ENCODE measurements around the gene BCAR3. TPM values are rescaled to one million over a fixed set of nuclear protein-coding genes. Genes with fewer than 3 reads are reported as not detected.

BCAR3 gene
- total RNA-seq (2014; rRNA removed; shearing (Covaris generic)) = 49.5 and 50.4 TPM in 2 replicates

- Histone ChIP-seq H3K4me3 (peak within 1 kb of the TSS; percentile 83), H3K9me3 (replicated peaks) (no peaks in the 10 kb centered on the region), H3K4me1 (replicated peaks) (peaks cover 50% of the 10 kb centered on the region), H3K36me3 (peaks cover 35% of the 10 kb centered on the region), H3K27ac (peak within 1 kb of the TSS; percentile 84), H3K27me3 (replicated peaks) (no peaks in the 10 kb centered on the region)
- DNase-seq (ENCODE audit: low read depth in 1 of 2, low spot score in 2 of 2) = peak in 1 of 2 experiments; percentile 79
Measured at GRCh38 chr1:93681101-93681988, at the start of gene BCAR3. TSS of gene BCAR3 (minus strand) at chr1:93681837. CDS start at chr1:93674930, 6,907 bp downstream.

- DNase-seq (ENCODE audit: low read depth in 1 of 2, low spot score in 2 of 2) = no peak
Measured at GRCh38 chr1:93730621-93731020, 49.0 kb upstream of the BCAR3 start.

GRCh38 chr1:93729906-93730305, 48.3 kb upstream of the BCAR3 start:
- H3K4me3 ChIP-seq = no peak overlapping the region
- H3K4me1 ChIP-seq (replicated peaks) = peaks cover 31% of the 10 kb centered on the region
- DNase-seq (ENCODE audit: low read depth in 1 of 2, low spot score in 2 of 2) = no peak
- no peaks in the 10 kb centered on the region for H3K36me3 ChIP-seq
- H3K27me3 ChIP-seq (replicated peaks) = no peaks in the 10 kb centered on the region
- H3K9me3 ChIP-seq (replicated peaks) = no peaks in the 10 kb centered on the region
- no peak overlapping the region for H3K27ac ChIP-seq

More at GRCh38 chr1:93730621-93731020, 49.0 kb upstream of the BCAR3 start:
- Histone ChIP-seq H3K9me3 (replicated peaks) (no peaks in the 10 kb centered on the region), H3K27ac (no peak overlapping the region), H3K4me3 (no peak overlapping the region), H3K4me1 (replicated peaks) (peaks cover 38% of the 10 kb centered on the region), H3K27me3 (replicated peaks) (no peaks in the 10 kb centered on the region), H3K36me3 (no peaks in the 10 kb centered on the region)

- Histone ChIP-seq H3K9me3 (replicated peaks) (no peaks in the 10 kb centered on the region), H3K27ac (no peak overlapping the region), H3K4me3 (no peak overlapping the region), H3K36me3 (no peaks in the 10 kb centered on the region), H3K27me3 (replicated peaks) (no peaks in the 10 kb centered on the region), H3K4me1 (replicated peaks) (peaks cover 29% of the 10 kb centered on the region)
- DNase-seq (ENCODE audit: low read depth in 1 of 2, low spot score in 2 of 2) = no peak
Measured at GRCh38 chr1:93729502-93729901, 47.9 kb upstream of the BCAR3 start.

GRCh38 chr1:93728480-93729131, 47.0 kb upstream of the BCAR3 start:
- Histone ChIP-seq H3K36me3 (no peaks in the 10 kb centered on the region), H3K9me3 (replicated peaks) (no peaks in the 10 kb centered on the region), H3K4me1 (replicated peaks) (peaks cover 33% of the 10 kb centered on the region), H3K4me3 (no peak overlapping the region), H3K27me3 (replicated peaks) (no peaks in the 10 kb centered on the region), H3K27ac (no peak overlapping the region)
- DNase-seq (ENCODE audit: low read depth in 1 of 2, low spot score in 2 of 2) = no peak

GRCh38 chr1:93723733-93724270, 42.2 kb upstream of the BCAR3 start:
- peak; percentile 74 to 82 for DNase-seq (ENCODE audit: low read depth in 1 of 2, low spot score in 2 of 2)
- peaks cover 39% of the 10 kb centered on the region for H3K4me1 ChIP-seq (replicated peaks)
- peak overlapping the region; percentile 92 for H3K27ac ChIP-seq
- H3K36me3 ChIP-seq = no peaks in the 10 kb centered on the region
- H3K9me3 ChIP-seq (replicated peaks) = no peaks in the 10 kb centered on the region
- no peak overlapping the region for H3K4me3 ChIP-seq
- H3K27me3 ChIP-seq (replicated peaks) = no peaks in the 10 kb centered on the region

GRCh38 chr1:93723110-93723509, 41.5 kb upstream of the BCAR3 start:
- Histone ChIP-seq H3K27me3 (replicated peaks) (no peaks in the 10 kb centered on the region), H3K27ac (peak overlapping the region; percentile 92), H3K4me3 (no peak overlapping the region), H3K9me3 (replicated peaks) (no peaks in the 10 kb centered on the region), H3K4me1 (replicated peaks) (peaks cover 39% of the 10 kb centered on the region), H3K36me3 (no peaks in the 10 kb centered on the region)
- peak; percentile 64 to 78 for DNase-seq (ENCODE audit: low read depth in 1 of 2, low spot score in 2 of 2)

GRCh38 chr1:93722081-93723031, 40.7 kb upstream of the BCAR3 start:
- Histone ChIP-seq H3K4me3 (no peak overlapping the region), H3K4me1 (replicated peaks) (peaks cover 39% of the 10 kb centered on the region), H3K27me3 (replicated peaks) (no peaks in the 10 kb centered on the region), H3K27ac (peak overlapping the region; percentile 92), H3K36me3 (no peaks in the 10 kb centered on the region), H3K9me3 (replicated peaks) (no peaks in the 10 kb centered on the region)
- DNase-seq (ENCODE audit: low read depth in 1 of 2, low spot score in 2 of 2) = peak in 1 of 2 experiments; percentile 58

GRCh38 chr1:93720956-93721626, 39.5 kb upstream of the BCAR3 start:
- peak in 1 of 2 experiments; percentile 38 for DNase-seq (ENCODE audit: low read depth in 1 of 2, low spot score in 2 of 2)
- H3K9me3 ChIP-seq (replicated peaks) = peaks cover 3% of the 10 kb centered on the region; the same call in 1 of the 2 replicates
- no peak overlapping the region for H3K4me3 ChIP-seq
- H3K27me3 ChIP-seq (replicated peaks) = no peaks in the 10 kb centered on the region
- H3K36me3 ChIP-seq = no peaks in the 10 kb centered on the region
- peaks cover 39% of the 10 kb centered on the region for H3K4me1 ChIP-seq (replicated peaks)
- H3K27ac ChIP-seq = no peak overlapping the region

- Histone ChIP-seq H3K9me3 (replicated peaks) (peaks cover 3% of the 10 kb centered on the region; the same call in 1 of the 2 replicates), H3K4me1 (replicated peaks) (peaks cover 40% of the 10 kb centered on the region), H3K27ac (no peak overlapping the region), H3K27me3 (replicated peaks) (no peaks in the 10 kb centered on the region), H3K4me3 (no peak overlapping the region), H3K36me3 (no peaks in the 10 kb centered on the region)
- DNase-seq (ENCODE audit: low read depth in 1 of 2, low spot score in 2 of 2) = no peak
Measured at GRCh38 chr1:93717640-93718039, 36.0 kb upstream of the BCAR3 start.

GRCh38 chr1:93716941-93717368, 35.3 kb upstream of the BCAR3 start:
- Histone ChIP-seq H3K4me3 (no peak overlapping the region), H3K4me1 (replicated peaks) (peaks cover 40% of the 10 kb centered on the region), H3K27ac (no peak overlapping the region), H3K9me3 (replicated peaks) (peaks cover 3% of the 10 kb centered on the region; the same call in 1 of the 2 replicates), H3K36me3 (no peaks in the 10 kb centered on the region), H3K27me3 (replicated peaks) (no peaks in the 10 kb centered on the region)
- DNase-seq (ENCODE audit: low read depth in 1 of 2, low spot score in 2 of 2) = no peak

GRCh38 chr1:93716163-93716562, 34.5 kb upstream of the BCAR3 start:
- DNase-seq (ENCODE audit: low read depth in 1 of 2, low spot score in 2 of 2) = no peak
- Histone ChIP-seq H3K9me3 (replicated peaks) (peaks cover 3% of the 10 kb centered on the region; the same call in 1 of the 2 replicates), H3K36me3 (no peaks in the 10 kb centered on the region), H3K4me1 (replicated peaks) (peaks cover 40% of the 10 kb centered on the region), H3K27me3 (replicated peaks) (no peaks in the 10 kb centered on the region), H3K27ac (no peak overlapping the region), H3K4me3 (no peak overlapping the region)
